Measurements from ENCODE around the gene NBR1.
"Not testable (repeated sequence)": the region's sequence is repeated elsewhere in the genome, so short reads cannot be mapped to it uniquely, and the experiment has no call there.

NBR1 gene

GRCh38 chr17:43200127-43200526, 29.1 kb downstream of the NBR1 start:
- Histone ChIP-seq H3K36me3 (ENCODE audit: control insufficient read depth, insufficient read depth, low read length) (peaks cover 63% of the 10 kb centered on the region), H3K27me3 (ENCODE audit: control insufficient read depth, insufficient read depth, low read length) (no peaks in the 10 kb centered on the region), H3K9me3 (ENCODE audit: control insufficient read depth, insufficient read depth, low read length) (no peaks in the 10 kb centered on the region), H3K4me1 (ENCODE audit: control insufficient read depth, insufficient read depth, low read length) (no peaks in the 10 kb centered on the region), H3K27ac (ENCODE audit: low read depth, low read length) (no peak overlapping the region), H3K4me3 (ENCODE audit: low read depth, low read length) (no peak overlapping the region), H3K9ac (ENCODE audit: low read depth, low read length) (no peak overlapping the region)

GRCh38 chr17:43203013-43203412, 32.0 kb downstream of the NBR1 start:
- H3K4me3 ChIP-seq (ENCODE audit: low read depth, low read length); H3K9me3 ChIP-seq (ENCODE audit: control insufficient read depth, insufficient read depth, low read length); H3K27ac ChIP-seq (ENCODE audit: low read depth, low read length); H3K9ac ChIP-seq (ENCODE audit: low read depth, low read length); H3K27me3 ChIP-seq (ENCODE audit: control insufficient read depth, insufficient read depth, low read length); H3K4me1 ChIP-seq (ENCODE audit: control insufficient read depth, insufficient read depth, low read length): not testable (repeated sequence)
- H3K36me3 ChIP-seq (ENCODE audit: control insufficient read depth, insufficient read depth, low read length) = peaks cover 52% of the 10 kb centered on the region

DNA sequence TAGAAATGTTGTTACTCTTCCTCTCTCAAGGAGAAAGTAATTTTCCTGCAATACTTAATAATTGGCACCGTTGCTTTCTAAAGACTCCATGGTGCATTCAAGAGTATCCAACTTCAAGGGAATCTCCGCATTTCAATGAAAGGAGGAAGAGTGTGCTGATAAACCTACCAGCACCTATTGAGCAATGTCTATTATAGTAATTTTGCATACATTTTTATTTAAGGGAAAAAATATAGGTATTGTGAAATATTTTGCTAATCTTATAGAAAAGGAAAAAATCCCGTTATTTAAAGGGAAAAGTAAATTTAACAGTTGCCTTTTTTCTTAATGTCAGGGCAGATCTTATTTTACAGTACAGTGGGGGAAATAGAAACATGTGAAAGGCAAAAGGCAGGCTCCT, 39.6 kb downstream of the NBR1 start:
- H3K36me3 ChIP-seq (ENCODE audit: control insufficient read depth, insufficient read depth, low read length) = peaks cover 8% of the 10 kb centered on the region; the same call in 1 of the 2 replicates
- no peaks in the 10 kb centered on the region for H3K9me3 ChIP-seq (ENCODE audit: control insufficient read depth, insufficient read depth, low read length)
- H3K4me1 ChIP-seq (ENCODE audit: control insufficient read depth, insufficient read depth, low read length) = peaks cover 13% of the 10 kb centered on the region
- no peak overlapping the region for H3K4me3 ChIP-seq (ENCODE audit: low read depth, low read length)
- H3K27ac ChIP-seq (ENCODE audit: low read depth, low read length) = no peak overlapping the region
- no peak overlapping the region for H3K9ac ChIP-seq (ENCODE audit: low read depth, low read length)
- H3K27me3 ChIP-seq (ENCODE audit: control insufficient read depth, insufficient read depth, low read length) = no peaks in the 10 kb centered on the region

- Histone ChIP-seq H3K36me3 (ENCODE audit: control insufficient read depth, insufficient read depth, low read length) (peaks cover 13% of the 10 kb centered on the region; the same call in 1 of the 2 replicates), H3K27ac (ENCODE audit: low read depth, low read length) (peak overlapping the region; percentile 27), H3K9ac (ENCODE audit: low read depth, low read length) (peak overlapping the region; percentile 54; the same call in 1 of the 2 replicates), H3K27me3 (ENCODE audit: control insufficient read depth, insufficient read depth, low read length) (no peaks in the 10 kb centered on the region), H3K4me3 (ENCODE audit: low read depth, low read length) (peak overlapping the region; percentile 76), H3K9me3 (ENCODE audit: control insufficient read depth, insufficient read depth, low read length) (no peaks in the 10 kb centered on the region), H3K4me1 (ENCODE audit: control insufficient read depth, insufficient read depth, low read length) (peaks cover 13% of the 10 kb centered on the region)
These were observed 40.1 kb downstream of the NBR1 start for GRCh38 chr17:43211123-43211479.

DNA sequence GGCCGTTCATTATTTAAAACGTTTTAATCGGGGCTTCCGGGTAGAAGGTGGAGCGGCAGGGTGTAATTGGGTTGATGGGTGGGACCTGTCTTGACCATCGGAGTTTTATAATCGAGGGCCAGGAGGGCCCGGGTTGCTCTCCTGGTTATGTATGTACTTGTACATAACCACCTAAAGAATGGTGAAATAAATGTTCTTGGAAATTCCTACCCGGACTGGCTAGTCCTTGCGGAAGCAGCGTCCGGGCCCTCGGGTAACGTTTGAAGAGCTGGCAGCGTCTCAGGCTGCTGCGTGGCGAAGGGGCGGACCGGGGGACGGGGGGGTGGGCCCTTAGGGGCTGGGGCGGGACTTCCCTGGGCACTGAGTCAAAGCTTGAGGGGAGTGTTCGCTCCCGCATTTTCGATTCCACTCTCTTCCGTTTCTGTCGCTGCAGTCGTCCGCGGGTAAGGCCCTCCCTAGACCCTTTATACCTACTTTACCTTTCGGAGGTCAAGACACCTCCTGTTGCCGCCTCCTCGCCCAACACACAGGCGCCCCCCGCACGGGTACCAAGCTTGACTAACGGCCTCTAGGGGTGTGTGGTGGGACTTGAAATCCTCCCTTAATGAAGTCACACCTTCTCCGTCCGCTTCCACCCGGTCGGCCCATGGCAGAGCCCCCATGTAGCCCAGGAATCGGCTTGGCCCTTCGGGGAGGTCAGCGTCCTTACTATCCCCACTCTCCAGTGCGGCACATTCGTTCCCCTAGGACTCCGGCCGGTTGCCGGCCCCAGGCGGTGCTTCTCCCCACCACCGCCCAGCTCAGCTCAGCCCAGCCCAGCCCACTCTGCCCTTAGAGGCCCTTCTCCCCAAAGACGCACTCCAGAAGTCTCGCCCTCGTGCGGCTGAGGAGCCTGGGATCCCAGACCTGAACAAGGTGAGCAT, 40.7 kb downstream of the NBR1 start, which contains the start of gene TMEM106A:
Gene TMEM106A, plus strand, starts transcription at position 396 of the 923 bp plus-strand sequence. CDS start 1,167 bp downstream, outside the sequence.
- Histone ChIP-seq H3K9me3 (ENCODE audit: control insufficient read depth, insufficient read depth, low read length) (no peaks in the 10 kb centered on the region), H3K27ac (ENCODE audit: low read depth, low read length) (peak within 1 kb of the TSS; percentile 61), H3K4me1 (ENCODE audit: control insufficient read depth, insufficient read depth, low read length) (peaks cover 13% of the 10 kb centered on the region), H3K4me3 (ENCODE audit: low read depth, low read length) (peak within 1 kb of the TSS; percentile 76), H3K9ac (ENCODE audit: low read depth, low read length) (peak within 1 kb of the TSS; percentile 54), H3K36me3 (ENCODE audit: control insufficient read depth, insufficient read depth, low read length) (peaks cover 13% of the 10 kb centered on the region; the same call in 1 of the 2 replicates), H3K27me3 (ENCODE audit: control insufficient read depth, insufficient read depth, low read length) (no peaks in the 10 kb centered on the region)

DNA sequence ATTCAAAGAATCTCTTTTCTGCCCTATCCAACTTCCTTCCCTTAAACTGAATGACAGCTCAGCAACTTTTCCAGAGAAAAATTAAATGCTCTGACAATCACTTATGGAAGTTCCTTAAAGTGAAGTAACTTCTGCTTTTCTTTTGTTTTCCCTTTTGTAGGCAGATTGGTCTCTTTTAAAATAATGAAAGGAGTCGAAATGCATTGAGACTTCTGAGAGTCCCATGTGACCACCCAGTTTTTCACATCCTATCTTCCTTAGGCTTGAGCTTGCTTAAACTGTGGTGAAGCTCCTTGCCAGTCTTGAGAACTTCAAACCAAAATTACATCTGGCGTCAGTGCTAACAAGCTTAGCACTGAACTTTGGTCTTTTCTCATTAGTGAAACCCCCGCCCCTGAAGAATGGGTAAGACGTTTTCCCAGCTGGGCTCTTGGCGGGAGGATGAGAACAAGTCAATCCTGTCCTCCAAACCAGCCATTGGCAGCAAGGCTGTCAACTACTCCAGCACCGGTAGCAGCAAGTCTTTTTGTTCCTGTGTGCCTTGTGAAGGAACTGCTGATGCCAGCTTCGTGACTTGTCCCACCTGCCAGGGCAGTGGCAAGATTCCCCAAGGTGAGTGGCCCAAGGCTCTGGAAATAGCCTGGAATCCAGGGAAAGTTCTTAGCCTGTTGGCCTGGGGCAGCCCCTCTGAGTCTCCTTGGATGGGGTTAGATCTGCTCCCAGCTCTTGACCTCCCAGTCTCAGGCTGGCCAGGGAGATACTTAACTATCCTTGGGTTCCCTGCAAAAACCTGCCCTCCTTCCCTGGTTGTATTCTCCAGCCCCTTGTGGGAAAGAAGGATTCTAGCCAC, 41.9 kb downstream of the NBR1 start:
- Histone ChIP-seq H3K9ac (ENCODE audit: low read depth, low read length) (no peak overlapping the region), H3K4me3 (ENCODE audit: low read depth, low read length) (peak overlapping the region; percentile 76), H3K36me3 (ENCODE audit: control insufficient read depth, insufficient read depth, low read length) (peaks cover 15% of the 10 kb centered on the region; the same call in 1 of the 2 replicates), H3K9me3 (ENCODE audit: control insufficient read depth, insufficient read depth, low read length) (no peaks in the 10 kb centered on the region), H3K27me3 (ENCODE audit: control insufficient read depth, insufficient read depth, low read length) (no peaks in the 10 kb centered on the region), H3K4me1 (ENCODE audit: control insufficient read depth, insufficient read depth, low read length) (peaks cover 13% of the 10 kb centered on the region), H3K27ac (ENCODE audit: low read depth, low read length) (no peak overlapping the region)

DNA sequence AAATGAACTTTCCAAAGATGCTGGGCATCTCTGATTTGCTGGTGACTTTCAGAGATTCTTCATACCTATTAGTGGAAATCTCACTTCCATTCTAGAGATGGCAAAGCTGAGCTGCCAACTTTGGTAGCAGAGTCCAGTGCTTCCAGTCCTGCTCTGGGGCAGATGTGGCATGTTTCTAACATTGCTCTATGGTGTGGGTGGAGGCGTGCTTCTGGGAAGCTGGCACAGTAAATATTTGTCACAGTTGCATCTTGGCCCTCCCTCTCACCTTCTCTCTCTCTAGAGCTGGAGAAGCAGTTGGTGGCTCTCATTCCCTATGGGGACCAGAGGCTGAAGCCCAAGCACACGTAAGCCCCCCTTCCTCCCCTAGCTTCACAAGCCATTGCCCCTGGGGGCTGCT, 42.5 kb downstream of the NBR1 start:
- Histone ChIP-seq H3K9ac (ENCODE audit: low read depth, low read length) (no peak overlapping the region), H3K27ac (ENCODE audit: low read depth, low read length) (no peak overlapping the region), H3K9me3 (ENCODE audit: control insufficient read depth, insufficient read depth, low read length) (no peaks in the 10 kb centered on the region), H3K4me1 (ENCODE audit: control insufficient read depth, insufficient read depth, low read length) (peaks cover 13% of the 10 kb centered on the region), H3K27me3 (ENCODE audit: control insufficient read depth, insufficient read depth, low read length) (no peaks in the 10 kb centered on the region), H3K4me3 (ENCODE audit: low read depth, low read length) (no peak overlapping the region), H3K36me3 (ENCODE audit: control insufficient read depth, insufficient read depth, low read length) (peaks cover 12% of the 10 kb centered on the region; the same call in 1 of the 2 replicates)

GRCh38 chr17:43215341-43215740, 44.3 kb downstream of the NBR1 start:
- Histone ChIP-seq H3K9ac (ENCODE audit: low read depth, low read length) (no peak overlapping the region), H3K4me1 (ENCODE audit: control insufficient read depth, insufficient read depth, low read length) (peaks cover 13% of the 10 kb centered on the region), H3K9me3 (ENCODE audit: control insufficient read depth, insufficient read depth, low read length) (no peaks in the 10 kb centered on the region), H3K27ac (ENCODE audit: low read depth, low read length) (no peak overlapping the region), H3K36me3 (ENCODE audit: control insufficient read depth, insufficient read depth, low read length) (peaks cover 12% of the 10 kb centered on the region; the same call in 1 of the 2 replicates), H3K4me3 (ENCODE audit: low read depth, low read length) (no peak overlapping the region), H3K27me3 (ENCODE audit: control insufficient read depth, insufficient read depth, low read length) (no peaks in the 10 kb centered on the region)

DNA sequence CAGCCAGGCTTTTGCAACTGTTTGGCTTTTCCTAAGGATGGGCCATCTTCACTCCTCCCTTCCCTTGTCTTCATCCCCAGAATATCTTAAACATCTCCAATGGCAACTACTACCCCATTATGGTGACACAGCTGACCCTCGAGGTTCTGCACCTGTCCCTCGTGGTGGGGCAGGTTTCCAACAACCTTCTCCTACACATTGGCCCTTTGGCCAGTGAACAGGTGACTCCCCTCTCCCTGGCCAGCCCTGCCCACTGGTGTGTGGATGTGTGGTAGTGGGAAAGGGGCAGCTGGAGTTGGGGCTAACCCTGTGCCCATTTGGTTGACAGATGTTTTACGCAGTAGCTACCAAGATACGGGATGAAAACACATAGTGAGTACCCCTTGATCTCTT, 45.4 kb downstream of the NBR1 start:
- H3K36me3 ChIP-seq (ENCODE audit: control insufficient read depth, insufficient read depth, low read length) = peaks cover 12% of the 10 kb centered on the region; the same call in 1 of the 2 replicates
- H3K4me1 ChIP-seq (ENCODE audit: control insufficient read depth, insufficient read depth, low read length) = peaks cover 8% of the 10 kb centered on the region
- H3K9ac ChIP-seq (ENCODE audit: low read depth, low read length) = no peak overlapping the region
- H3K9me3 ChIP-seq (ENCODE audit: control insufficient read depth, insufficient read depth, low read length) = no peaks in the 10 kb centered on the region
- H3K4me3 ChIP-seq (ENCODE audit: low read depth, low read length) = no peak overlapping the region
- H3K27me3 ChIP-seq (ENCODE audit: control insufficient read depth, insufficient read depth, low read length) = no peaks in the 10 kb centered on the region
- no peak overlapping the region for H3K27ac ChIP-seq (ENCODE audit: low read depth, low read length)

GRCh38 chr17:43216762-43217613, 46.0 kb downstream of the NBR1 start:
- Histone ChIP-seq H3K27ac (ENCODE audit: low read depth, low read length) (no peak overlapping the region), H3K4me1 (ENCODE audit: control insufficient read depth, insufficient read depth, low read length) (peaks cover 8% of the 10 kb centered on the region), H3K36me3 (ENCODE audit: control insufficient read depth, insufficient read depth, low read length) (peaks cover 12% of the 10 kb centered on the region; the same call in 1 of the 2 replicates), H3K27me3 (ENCODE audit: control insufficient read depth, insufficient read depth, low read length) (no peaks in the 10 kb centered on the region), H3K9ac (ENCODE audit: low read depth, low read length) (no peak overlapping the region), H3K9me3 (ENCODE audit: control insufficient read depth, insufficient read depth, low read length) (no peaks in the 10 kb centered on the region), H3K4me3 (ENCODE audit: low read depth, low read length) (no peak overlapping the region)
